ENCODE results near the gene ZNF831. TPM values are rescaled to one million over a fixed set of nuclear protein-coding genes. Genes with fewer than 3 reads are reported as not detected.

Gene ZNF831
- total RNA-seq, 1 donor from 2014 or later, result not detected

DNA sequence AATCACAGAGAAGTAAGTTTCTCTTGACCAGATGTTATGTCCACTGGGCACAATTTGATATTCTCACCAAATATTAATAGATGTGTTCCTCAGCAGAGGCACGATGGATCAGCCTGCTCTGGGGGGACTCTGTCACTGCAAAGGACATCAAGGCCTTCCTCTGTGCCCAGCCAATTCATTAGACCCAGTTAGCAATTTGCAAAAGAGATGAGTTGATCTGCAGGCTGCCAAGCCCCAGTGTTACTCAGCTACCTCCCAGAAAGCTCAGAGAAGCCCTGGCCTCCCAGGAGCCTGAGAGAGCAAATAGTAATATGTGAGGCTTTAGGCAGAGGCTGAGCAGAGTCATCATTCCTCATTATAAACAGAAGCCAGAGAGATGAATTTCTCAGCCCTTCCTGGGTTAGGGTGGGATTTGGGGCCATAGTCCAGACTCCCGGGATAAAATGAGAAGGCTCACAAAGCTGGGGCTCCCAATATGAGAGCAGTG is 54.2 kb downstream of the ZNF831 start:
- FAIRE-seq (no peak), DNase-seq (ENCODE audit: low read depth) (no peak)
- H3K9ac ChIP-seq (ENCODE audit: low read length), result no peak overlapping the region
- H3K27me3 ChIP-seq (ENCODE audit: insufficient read depth, low read length), result peaks cover 10% of the 10 kb centered on the region
- no peak overlapping the region for H2AFZ ChIP-seq (ENCODE audit: low read depth, low read length)
- Mint-ChIP-seq H3K4me3 (ENCODE audit: unreplicated experiment) (no peak overlapping the region), H3K27ac (ENCODE audit: unreplicated experiment) (no peak overlapping the region), H3K9me3 (ENCODE audit: unreplicated experiment) (no peaks in the 10 kb centered on the region), H3K36me3 (ENCODE audit: low read depth, unreplicated experiment) (no peaks in the 10 kb centered on the region), H3K27me3 (ENCODE audit: low read depth, unreplicated experiment) (peaks cover 23% of the 10 kb centered on the region), H3K4me1 (ENCODE audit: low read depth, unreplicated experiment) (peaks cover 9% of the 10 kb centered on the region)
- no peaks in the 10 kb centered on the region for H4K20me1 ChIP-seq (ENCODE audit: insufficient read depth, low read length)
- no peak overlapping the region for H3K4me2 ChIP-seq (ENCODE audit: low read length)
- no peaks in the 10 kb centered on the region for H3K79me2 ChIP-seq (ENCODE audit: insufficient read depth, low read length)
- H3K4me3 ChIP-seq (ENCODE audit: insufficient read depth, low read depth, low read length), result no peak overlapping the region
- TF ChIP-seq, protein P1, sequence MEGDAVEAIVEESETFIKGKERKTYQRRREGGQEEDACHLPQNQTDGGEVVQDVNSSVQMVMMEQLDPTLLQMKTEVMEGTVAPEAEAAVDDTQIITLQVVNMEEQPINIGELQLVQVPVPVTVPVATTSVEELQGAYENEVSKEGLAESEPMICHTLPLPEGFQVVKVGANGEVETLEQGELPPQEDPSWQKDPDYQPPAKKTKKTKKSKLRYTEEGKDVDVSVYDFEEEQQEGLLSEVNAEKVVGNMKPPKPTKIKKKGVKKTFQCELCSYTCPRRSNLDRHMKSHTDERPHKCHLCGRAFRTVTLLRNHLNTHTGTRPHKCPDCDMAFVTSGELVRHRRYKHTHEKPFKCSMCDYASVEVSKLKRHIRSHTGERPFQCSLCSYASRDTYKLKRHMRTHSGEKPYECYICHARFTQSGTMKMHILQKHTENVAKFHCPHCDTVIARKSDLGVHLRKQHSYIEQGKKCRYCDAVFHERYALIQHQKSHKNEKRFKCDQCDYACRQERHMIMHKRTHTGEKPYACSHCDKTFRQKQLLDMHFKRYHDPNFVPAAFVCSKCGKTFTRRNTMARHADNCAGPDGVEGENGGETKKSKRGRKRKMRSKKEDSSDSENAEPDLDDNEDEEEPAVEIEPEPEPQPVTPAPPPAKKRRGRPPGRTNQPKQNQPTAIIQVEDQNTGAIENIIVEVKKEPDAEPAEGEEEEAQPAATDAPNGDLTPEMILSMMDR (IDR thresholded peaks at IDR 0.05; ENCODE audit: insufficient read depth, low read depth, low read length), result no peak
- no peak for TF ChIP-seq EZH2 (IDR thresholded peaks at IDR 0.05; ENCODE audit: insufficient read depth, low read length)
- H3K4me1 ChIP-seq (ENCODE audit: insufficient read depth, low read length), result peaks cover 5% of the 10 kb centered on the region
- no peaks in the 10 kb centered on the region for H3K36me3 ChIP-seq (ENCODE audit: insufficient read depth, low read length)
- no peak overlapping the region for H3K27ac ChIP-seq (ENCODE audit: low read depth, low read length)
- no peaks in the 10 kb centered on the region for H3K9me3 ChIP-seq (ENCODE audit: insufficient read depth, low read depth, low read length)

DNA sequence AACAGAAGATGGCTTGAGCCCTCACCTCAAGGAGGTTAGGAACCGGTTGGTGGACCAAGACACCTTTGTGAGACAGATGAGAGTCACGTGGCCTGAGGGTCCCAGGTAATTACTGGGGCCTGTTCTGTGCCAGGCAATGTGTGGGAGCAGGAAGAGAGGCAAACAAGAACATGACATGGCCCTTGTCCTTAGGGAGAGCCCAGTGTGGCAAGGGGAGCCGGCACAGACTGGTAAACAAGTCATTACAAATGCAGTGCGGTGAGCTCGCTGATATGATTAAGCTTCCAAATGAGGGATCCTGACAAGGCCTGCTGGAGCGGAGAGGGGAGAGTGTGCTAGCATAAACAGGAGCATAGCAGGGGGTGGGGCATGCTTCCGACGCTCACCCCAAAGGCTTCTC is 55.6 kb downstream of the ZNF831 start:
- TF ChIP-seq, protein P1 (IDR thresholded peaks at IDR 0.05; ENCODE audit: insufficient read depth, low read depth, low read length), result no peak
- TF ChIP-seq EZH2 (IDR thresholded peaks at IDR 0.05; ENCODE audit: insufficient read depth, low read length), result no peak
- no peak overlapping the region for H3K4me2 ChIP-seq (ENCODE audit: low read length)
- no peak overlapping the region for H2AFZ ChIP-seq (ENCODE audit: low read depth, low read length)
- H3K27ac ChIP-seq (ENCODE audit: low read depth, low read length), result no peak overlapping the region
- H3K4me3 ChIP-seq (ENCODE audit: insufficient read depth, low read depth, low read length), result no peak overlapping the region
- Mint-ChIP-seq H3K4me3 (ENCODE audit: unreplicated experiment) (no peak overlapping the region), H3K4me1 (ENCODE audit: low read depth, unreplicated experiment) (peaks cover 11% of the 10 kb centered on the region), H3K36me3 (ENCODE audit: low read depth, unreplicated experiment) (no peaks in the 10 kb centered on the region), H3K27ac (ENCODE audit: unreplicated experiment) (no peak overlapping the region), H3K27me3 (ENCODE audit: low read depth, unreplicated experiment) (peaks cover 33% of the 10 kb centered on the region), H3K9me3 (ENCODE audit: unreplicated experiment) (no peaks in the 10 kb centered on the region)
- H3K9me3 ChIP-seq (ENCODE audit: insufficient read depth, low read depth, low read length), result no peaks in the 10 kb centered on the region
- no peak for FAIRE-seq
- no peak overlapping the region for H3K9ac ChIP-seq (ENCODE audit: low read length)
- H3K27me3 ChIP-seq (ENCODE audit: insufficient read depth, low read length), result peaks cover 18% of the 10 kb centered on the region
- no peaks in the 10 kb centered on the region for H3K36me3 ChIP-seq (ENCODE audit: insufficient read depth, low read length)
- DNase-seq (ENCODE audit: low read depth), result no peak
- H3K4me1 ChIP-seq (ENCODE audit: insufficient read depth, low read length), result peaks cover 5% of the 10 kb centered on the region
- no peaks in the 10 kb centered on the region for H4K20me1 ChIP-seq (ENCODE audit: insufficient read depth, low read length)
- H3K79me2 ChIP-seq (ENCODE audit: insufficient read depth, low read length), result no peaks in the 10 kb centered on the region

DNA sequence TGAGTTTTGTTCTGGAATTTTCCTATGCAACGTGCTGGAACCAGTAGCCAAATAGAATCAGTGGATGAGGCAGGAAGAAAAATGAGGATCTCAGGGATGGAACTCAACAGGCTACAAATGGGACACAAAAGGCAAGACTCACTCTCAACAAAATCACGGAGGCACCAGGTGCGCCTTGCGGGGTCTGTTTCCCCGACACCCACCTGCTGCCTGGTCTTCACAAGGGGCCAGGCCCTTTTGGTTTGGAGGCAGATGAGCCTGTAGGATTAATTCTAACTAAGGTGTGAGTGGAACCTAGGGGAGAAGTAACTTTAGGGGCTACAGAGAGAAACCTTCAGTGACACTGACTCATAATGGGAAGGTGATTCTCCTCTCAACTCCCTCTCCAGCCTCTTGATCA is 56.5 kb downstream of the ZNF831 start:
- H3K36me3 Mint-ChIP-seq (ENCODE audit: low read depth, unreplicated experiment), result no peaks in the 10 kb centered on the region
- Histone ChIP-seq H3K79me2 (ENCODE audit: insufficient read depth, low read length) (no peaks in the 10 kb centered on the region), H3K4me1 (ENCODE audit: insufficient read depth, low read length) (peaks cover 5% of the 10 kb centered on the region), H3K4me3 (ENCODE audit: insufficient read depth, low read depth, low read length) (no peak overlapping the region), H3K9me3 (ENCODE audit: insufficient read depth, low read depth, low read length) (no peaks in the 10 kb centered on the region), H3K36me3 (ENCODE audit: insufficient read depth, low read length) (no peaks in the 10 kb centered on the region), H3K9ac (ENCODE audit: low read length) (no peak overlapping the region), H4K20me1 (ENCODE audit: insufficient read depth, low read length) (no peaks in the 10 kb centered on the region), H3K27ac (ENCODE audit: low read depth, low read length) (no peak overlapping the region), H3K27me3 (ENCODE audit: insufficient read depth, low read length) (peaks cover 24% of the 10 kb centered on the region), H2AFZ (ENCODE audit: low read depth, low read length) (no peak overlapping the region), H3K4me2 (ENCODE audit: low read length) (no peak overlapping the region)
- H3K4me3 Mint-ChIP-seq (ENCODE audit: unreplicated experiment), result no peak overlapping the region
- no peak for FAIRE-seq
- H3K9me3 Mint-ChIP-seq (ENCODE audit: unreplicated experiment), result no peaks in the 10 kb centered on the region
- peaks cover 11% of the 10 kb centered on the region for H3K4me1 Mint-ChIP-seq (ENCODE audit: low read depth, unreplicated experiment)
- TF ChIP-seq, protein P1 (IDR thresholded peaks at IDR 0.05; ENCODE audit: insufficient read depth, low read depth, low read length), result no peak
- TF ChIP-seq EZH2 (IDR thresholded peaks at IDR 0.05; ENCODE audit: insufficient read depth, low read length), result no peak
- no peak overlapping the region for H3K27ac Mint-ChIP-seq (ENCODE audit: unreplicated experiment)
- no peak for DNase-seq (ENCODE audit: low read depth)
- H3K27me3 Mint-ChIP-seq (ENCODE audit: low read depth, unreplicated experiment), result peaks cover 36% of the 10 kb centered on the region

All from astrocyte (in vitro differentiated cells and primary cell).